Neural crest cell (in vitro differentiated cells): ENCODE measurements around the gene MYO15A. TPM values are rescaled to one million over a fixed set of nuclear protein-coding genes. Genes with fewer than 3 reads are reported as not detected.

Experiments
- DNase-seq: peaks from one replicate; pipeline ENCODE4 v3.0.0; 2021; ENCODE audit warnings: low read depth, mixed read lengths, low spot score
- H3K27ac Mint-ChIP-seq: one replicate; pipeline ENCODE4 v1.8.0; 2021; ENCODE audit warnings: mild to moderate bottlenecking, mixed read lengths; ENCODE audit not compliant: unreplicated experiment
- H3K27me3 Mint-ChIP-seq: 2 replicates; pipeline ENCODE4 v1.8.0; 2021; ENCODE audit warnings: low read depth, mild to moderate bottlenecking, mixed read lengths
- H3K36me3 Mint-ChIP-seq: 2 replicates; pipeline ENCODE4 v1.8.0; 2021; ENCODE audit warnings: low read depth, mild to moderate bottlenecking, mixed read lengths
- H3K4me1 Mint-ChIP-seq: 2 replicates; pipeline ENCODE4 v1.8.0; 2021; ENCODE audit warnings: mixed read lengths
- H3K4me3 Mint-ChIP-seq: one replicate; pipeline ENCODE4 v1.8.0; 2021; ENCODE audit warnings: mild to moderate bottlenecking, mixed read lengths
- H3K9me3 Mint-ChIP-seq: 2 replicates; pipeline ENCODE4 v1.8.0; 2021; ENCODE audit warnings: mixed read lengths
- CTCF ChIP-seq: fragments of 200-600 bp; sonication (generic); conservative IDR thresholded peaks from 2 replicates; pipeline ENCODE4 v1.5.0; 2021; ENCODE audit warnings: antibody characterized with exemption, mild to moderate bottlenecking
- total RNA-seq: library from RNA; stranded (reverse); gene quantifications from 2 replicates; pipeline ENCODE4 v1.2.1, GENCODE V29; 2021

Gene MYO15A
- total RNA-seq, 1 donor from 2014 or later = 1.6 TPM

- H3K4me1 Mint-ChIP-seq = peaks cover 19% of the 10 kb centered on the region
- DNase-seq = no peak
- no peaks in the 10 kb centered on the region for H3K9me3 Mint-ChIP-seq
- TF ChIP-seq CTCF = no peak
- H3K4me3 Mint-ChIP-seq = peak overlapping the region; percentile 47
- peaks cover 10% of the 10 kb centered on the region for H3K36me3 Mint-ChIP-seq
- no peaks in the 10 kb centered on the region for H3K27me3 Mint-ChIP-seq
- no peak overlapping the region for H3K27ac Mint-ChIP-seq
Observed at GRCh38 chr17:18194394-18194793, 85.8 kb downstream of the MYO15A start.

GRCh38 chr17:18194804-18195203, 86.2 kb downstream of the MYO15A start:
- Mint-ChIP-seq H3K4me3 (no peak overlapping the region), H3K36me3 (peaks cover 7% of the 10 kb centered on the region)

GRCh38 chr17:18195246-18195645, 86.7 kb downstream of the MYO15A start:
- Mint-ChIP-seq H3K27me3 (no peaks in the 10 kb centered on the region), H3K27ac (no peak overlapping the region), H3K9me3 (no peaks in the 10 kb centered on the region), H3K4me1 (peaks cover 12% of the 10 kb centered on the region), H3K36me3 (peaks cover 5% of the 10 kb centered on the region), H3K4me3 (no peak overlapping the region)
- no peak for DNase-seq
- TF ChIP-seq CTCF = no peak

More at GRCh38 chr17:18194804-18195203, 86.2 kb downstream of the MYO15A start:
- Mint-ChIP-seq H3K27me3 (no peaks in the 10 kb centered on the region), H3K4me1 (peaks cover 15% of the 10 kb centered on the region), H3K9me3 (no peaks in the 10 kb centered on the region), H3K27ac (no peak overlapping the region)
- no peak for DNase-seq
- no peak for TF ChIP-seq CTCF

- no peak overlapping the region for H3K27ac Mint-ChIP-seq
- DNase-seq = no peak
- no peaks in the 10 kb centered on the region for H3K4me1 Mint-ChIP-seq
- TF ChIP-seq CTCF = no peak
- H3K9me3 Mint-ChIP-seq = no peaks in the 10 kb centered on the region
- H3K4me3 Mint-ChIP-seq = no peak overlapping the region
- H3K27me3 Mint-ChIP-seq = no peaks in the 10 kb centered on the region
- H3K36me3 Mint-ChIP-seq = peaks cover 2% of the 10 kb centered on the region
Observed at GRCh38 chr17:18197535-18198194, 89.1 kb downstream of the MYO15A start.

- TF ChIP-seq CTCF = no peak
- no peaks in the 10 kb centered on the region for H3K9me3 Mint-ChIP-seq
- H3K27ac Mint-ChIP-seq = no peak overlapping the region
- DNase-seq = no peak
- H3K36me3 Mint-ChIP-seq = peaks cover 2% of the 10 kb centered on the region
- H3K4me3 Mint-ChIP-seq = no peak overlapping the region
- no peaks in the 10 kb centered on the region for H3K27me3 Mint-ChIP-seq
- H3K4me1 Mint-ChIP-seq = no peaks in the 10 kb centered on the region
Observed at GRCh38 chr17:18198530-18198929, 90.0 kb downstream of the MYO15A start.
